ENCODE data around the gene TMEM53. TPM values are rescaled to one million over a fixed set of nuclear protein-coding genes. Genes with fewer than 3 reads are reported as not detected.

TMEM53 gene
- total RNA-seq, 1 donor from 2014 or later, result 1.5 TPM

DNA sequence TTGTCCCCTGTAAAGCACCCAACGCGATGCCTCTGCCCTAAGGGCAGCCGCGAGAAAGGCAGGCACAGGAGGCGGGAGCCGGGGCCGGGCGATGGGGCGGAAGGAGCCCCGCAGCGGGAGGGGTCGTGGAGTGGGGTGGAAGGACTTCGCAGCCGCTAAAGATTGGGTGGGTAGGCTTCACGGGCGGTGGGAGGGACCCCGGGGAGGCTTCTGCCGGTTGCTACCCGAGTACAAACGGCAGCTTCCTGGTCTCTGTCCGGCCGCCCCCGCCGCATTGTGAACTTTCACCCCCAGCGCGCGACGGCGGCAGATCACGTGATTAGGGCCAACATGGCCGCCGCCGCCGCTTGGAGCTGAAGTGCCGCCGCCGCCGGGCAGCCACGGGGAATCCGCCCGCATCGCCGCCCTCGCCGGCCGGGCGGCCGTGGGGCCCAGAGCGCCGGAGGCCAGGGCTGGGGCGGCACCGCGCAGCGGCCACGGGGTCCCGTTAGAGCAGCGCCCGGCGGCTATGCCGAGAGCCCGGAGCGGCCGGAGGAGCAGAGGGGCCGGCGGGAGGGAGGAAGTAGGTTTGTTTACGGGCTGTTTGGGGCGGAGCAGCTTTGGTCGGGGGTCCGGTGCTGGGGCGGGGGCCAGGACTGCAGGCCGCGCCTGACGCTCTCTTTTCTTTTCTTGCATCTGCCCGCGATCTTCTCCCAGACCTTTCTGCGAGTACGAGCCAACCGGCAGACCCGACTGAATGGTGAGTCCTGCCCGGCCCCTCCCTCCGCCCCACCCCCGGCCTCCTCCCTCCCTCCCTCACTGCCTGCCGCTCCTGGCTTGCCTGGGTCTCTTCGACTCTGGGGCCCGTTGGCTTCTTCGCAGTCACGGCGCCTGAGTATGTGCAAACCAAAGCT lies 42.4 kb downstream of the TMEM53 start:
- DNase-seq (ENCODE audit: low read depth, low spot score), result peak; percentile 53

DNA sequence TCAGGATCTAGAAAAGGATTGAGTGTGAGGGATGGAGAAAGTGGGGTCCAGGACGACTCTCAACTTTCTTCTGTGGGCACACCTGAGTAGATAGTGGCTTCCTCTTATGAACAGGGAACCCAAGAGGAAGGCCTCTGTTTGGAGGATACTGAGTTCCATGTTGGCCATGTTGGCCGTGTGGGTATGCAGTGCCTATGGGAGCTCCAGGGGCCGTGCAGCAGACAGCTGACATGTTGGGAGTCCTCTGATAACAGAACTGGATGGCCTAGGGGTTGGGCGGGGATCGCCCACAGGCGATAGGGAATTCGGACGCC lies 43.0 kb downstream of the TMEM53 start:
- no peak for DNase-seq (ENCODE audit: low read depth, low spot score)

DNA sequence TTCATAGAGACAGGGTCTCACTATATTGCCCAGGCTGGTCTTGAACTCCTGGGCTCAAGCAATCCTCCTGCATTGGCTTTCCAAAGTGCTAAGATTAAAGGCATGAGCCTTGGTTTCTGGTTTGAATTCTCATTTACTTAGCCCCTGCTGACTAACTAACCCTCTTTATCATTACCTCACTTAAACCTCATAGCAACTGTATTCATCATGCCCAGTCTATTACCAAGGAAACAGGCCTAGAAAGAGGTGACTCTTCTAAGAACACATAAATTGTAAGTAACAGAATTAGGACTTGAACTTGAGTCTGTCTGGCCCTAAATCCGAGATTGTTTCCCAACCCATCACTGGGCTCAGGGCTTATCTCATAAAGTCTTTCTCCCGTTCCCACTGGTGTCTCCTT lies 44.2 kb downstream of the TMEM53 start:
- no peak for DNase-seq (ENCODE audit: low read depth, low spot score)

DNA sequence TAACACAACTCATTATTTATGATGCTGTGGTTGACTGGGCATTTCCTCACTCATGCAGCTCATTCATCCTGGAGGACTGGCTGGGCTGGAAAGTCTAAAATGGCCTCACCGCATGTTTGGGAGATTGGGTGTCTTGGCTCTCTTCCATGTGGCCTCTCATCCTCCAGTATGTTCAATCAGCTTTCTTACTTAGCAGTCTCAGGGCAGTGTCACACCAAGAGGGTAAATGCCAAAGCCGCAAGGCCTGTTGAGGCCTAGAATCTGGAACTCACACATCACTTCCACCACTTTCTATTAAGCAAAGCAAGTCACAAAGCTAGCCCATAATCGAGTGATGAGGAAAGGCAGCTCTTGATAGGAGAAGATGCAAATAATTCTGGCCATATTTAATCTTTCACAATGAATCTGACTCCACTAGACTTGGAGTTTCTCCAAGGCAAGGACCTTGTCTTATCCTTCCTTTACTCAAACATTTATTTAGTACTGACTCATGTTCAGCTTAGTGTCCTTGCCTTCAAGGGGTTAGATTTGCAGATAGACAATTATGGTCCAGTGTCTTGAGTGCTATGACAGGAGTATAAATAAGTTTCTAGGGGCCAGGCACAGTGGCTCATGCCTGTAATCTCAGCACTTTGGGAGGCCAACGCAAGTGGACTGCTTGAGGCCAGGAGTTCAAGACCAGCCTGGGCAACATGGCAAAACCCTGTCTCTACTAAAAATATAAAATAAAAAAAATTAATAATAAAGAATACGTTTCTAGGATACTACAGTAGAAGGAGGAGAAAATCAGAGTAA lies 45.1 kb downstream of the TMEM53 start:
- no peak for DNase-seq (ENCODE audit: low read depth, low spot score)

DNA sequence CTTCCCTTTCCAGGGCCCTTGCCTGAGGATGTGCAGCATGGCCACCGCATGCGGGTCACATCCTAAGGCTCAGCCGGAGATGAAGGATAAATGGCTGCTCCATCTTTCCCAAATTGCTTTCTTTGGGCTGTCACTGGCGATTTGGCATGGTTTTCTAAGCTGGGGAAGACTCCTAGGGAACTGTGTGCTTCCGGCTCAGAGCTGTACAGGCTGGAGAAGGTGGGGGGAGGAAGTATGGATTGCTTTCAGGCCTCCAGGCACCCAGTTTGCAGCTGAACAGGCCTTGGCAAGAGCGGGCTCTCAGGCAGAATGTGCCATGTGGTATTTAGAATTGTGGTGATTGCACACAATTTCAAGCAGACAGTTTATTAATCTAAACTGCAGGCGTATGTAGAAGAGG lies 48.9 kb downstream of the TMEM53 start:
- no peak for DNase-seq (ENCODE audit: low read depth, low spot score)

DNA sequence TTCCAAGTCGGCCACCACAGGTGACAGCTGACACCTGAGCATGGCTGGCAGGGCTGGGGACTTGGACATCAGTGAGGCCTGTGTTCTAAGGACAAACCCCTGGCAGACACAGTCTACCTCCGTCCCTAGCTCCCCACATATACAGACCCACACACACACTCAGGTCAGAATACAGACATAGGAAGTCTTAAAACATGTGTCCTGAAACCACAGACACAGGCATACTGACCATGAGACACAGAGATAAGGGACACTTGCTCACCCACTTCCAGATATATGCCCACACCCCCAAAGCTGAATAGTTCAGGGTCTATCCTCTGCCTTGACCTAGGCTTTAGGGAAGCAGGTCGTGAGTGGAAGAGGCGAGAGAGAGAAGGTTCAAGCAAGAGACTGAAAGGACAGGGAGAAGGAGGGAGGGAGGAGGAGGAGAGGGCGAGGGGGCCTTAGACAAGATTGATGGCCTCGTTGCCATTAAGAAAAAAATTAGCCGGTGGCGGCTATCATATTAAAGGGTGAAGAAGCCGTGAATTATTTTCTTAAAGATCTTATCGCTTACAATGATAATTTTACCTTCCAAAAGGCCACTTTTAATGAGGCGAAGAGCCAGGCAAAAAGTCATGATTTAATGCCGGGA lies 49.9 kb downstream of the TMEM53 start:
- no peak for DNase-seq (ENCODE audit: low read depth, low spot score)

DNA sequence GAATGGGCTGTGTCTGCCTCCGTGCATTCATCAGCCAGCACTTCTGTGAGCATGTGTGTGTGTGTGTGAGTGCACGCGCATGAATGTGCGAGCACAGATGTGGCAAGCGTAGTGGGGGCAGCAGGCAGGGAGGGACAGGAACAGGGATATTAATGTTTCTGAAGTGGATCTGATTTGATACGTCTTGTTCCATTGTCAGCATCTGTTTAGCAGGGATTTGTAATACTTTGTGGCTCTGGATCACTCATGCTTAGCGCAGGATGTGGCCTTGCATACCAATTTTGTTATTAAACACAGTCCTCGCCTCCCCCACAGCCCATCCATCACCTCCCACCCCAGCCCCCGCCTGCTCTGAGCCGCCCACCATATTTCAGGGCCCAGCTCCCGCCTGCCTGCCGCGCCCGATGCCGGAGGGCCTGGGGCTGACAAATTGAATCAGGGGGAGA lies 52.4 kb downstream of the TMEM53 start:
- DNase-seq (ENCODE audit: low read depth, low spot score), result no peak

DNA sequence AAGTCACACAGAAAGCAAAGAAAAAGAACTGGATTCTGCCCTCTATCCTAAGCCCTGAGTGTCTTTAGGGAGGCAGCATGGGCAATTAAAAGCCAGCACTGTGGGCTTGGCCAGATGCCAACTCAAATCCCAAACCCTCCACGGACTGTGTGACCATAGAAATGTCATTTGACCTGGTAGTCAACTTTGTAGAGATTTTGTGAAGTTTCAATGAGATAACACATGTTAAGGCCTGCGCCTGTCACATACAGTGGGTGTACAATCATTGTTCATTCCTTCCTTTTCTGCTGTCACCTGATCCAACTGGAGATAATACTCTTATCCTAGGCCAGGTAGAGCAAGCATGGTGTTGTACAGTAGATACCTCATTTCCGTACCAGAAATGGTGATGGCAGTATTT lies 54.2 kb downstream of the TMEM53 start:
- DNase-seq (ENCODE audit: low read depth, low spot score), result no peak

DNA sequence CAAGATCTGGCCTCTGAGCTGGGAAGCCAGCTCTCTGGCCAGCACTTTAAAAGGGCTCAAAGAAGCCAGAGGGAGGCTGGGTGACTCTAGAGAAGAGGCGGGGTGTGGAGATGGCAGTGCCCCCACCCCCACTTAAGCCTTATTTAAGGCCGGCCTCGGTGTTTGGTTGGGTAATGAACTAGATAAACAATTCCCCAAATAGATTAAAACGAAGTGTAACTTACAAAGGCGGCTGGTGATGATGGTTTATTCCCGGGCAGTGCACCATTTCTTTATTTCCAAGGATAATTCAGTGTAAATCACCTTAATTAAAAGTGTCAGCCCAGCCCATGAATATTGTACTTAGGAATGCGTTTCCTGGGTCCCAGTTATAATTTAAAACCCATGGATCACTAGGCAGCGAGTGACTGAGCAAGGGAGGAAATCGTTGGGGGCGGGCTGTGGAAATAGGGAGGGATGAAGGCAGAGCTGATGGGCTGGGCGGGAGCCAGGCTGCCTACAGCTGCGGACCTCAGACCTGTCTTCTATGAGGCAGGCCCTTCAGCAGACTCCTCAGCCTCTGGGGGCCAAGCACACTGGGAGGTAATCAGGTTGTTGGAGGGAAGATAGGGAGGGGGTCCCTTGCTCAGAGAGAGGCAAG lies 54.9 kb downstream of the TMEM53 start:
- no peak for DNase-seq (ENCODE audit: low read depth, low spot score)

DNA sequence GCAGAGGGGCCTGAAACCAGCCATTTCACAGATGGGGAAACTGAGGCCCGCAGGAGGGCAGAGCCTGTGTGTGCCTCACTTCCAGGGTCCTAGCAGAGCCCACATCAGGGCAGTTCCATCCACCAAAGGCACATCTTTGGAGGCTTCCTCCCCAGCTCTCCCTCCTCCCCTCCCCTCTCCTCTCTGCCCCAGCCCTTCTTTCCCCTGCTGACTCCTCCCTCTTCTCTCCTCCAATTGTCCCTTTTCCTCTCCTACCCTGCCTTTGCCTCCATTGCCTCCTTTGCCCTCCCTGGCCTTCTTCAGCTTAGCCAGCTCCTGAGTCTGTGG lies 56.6 kb downstream of the TMEM53 start:
- DNase-seq (ENCODE audit: low read depth, low spot score), result no peak

DNA sequence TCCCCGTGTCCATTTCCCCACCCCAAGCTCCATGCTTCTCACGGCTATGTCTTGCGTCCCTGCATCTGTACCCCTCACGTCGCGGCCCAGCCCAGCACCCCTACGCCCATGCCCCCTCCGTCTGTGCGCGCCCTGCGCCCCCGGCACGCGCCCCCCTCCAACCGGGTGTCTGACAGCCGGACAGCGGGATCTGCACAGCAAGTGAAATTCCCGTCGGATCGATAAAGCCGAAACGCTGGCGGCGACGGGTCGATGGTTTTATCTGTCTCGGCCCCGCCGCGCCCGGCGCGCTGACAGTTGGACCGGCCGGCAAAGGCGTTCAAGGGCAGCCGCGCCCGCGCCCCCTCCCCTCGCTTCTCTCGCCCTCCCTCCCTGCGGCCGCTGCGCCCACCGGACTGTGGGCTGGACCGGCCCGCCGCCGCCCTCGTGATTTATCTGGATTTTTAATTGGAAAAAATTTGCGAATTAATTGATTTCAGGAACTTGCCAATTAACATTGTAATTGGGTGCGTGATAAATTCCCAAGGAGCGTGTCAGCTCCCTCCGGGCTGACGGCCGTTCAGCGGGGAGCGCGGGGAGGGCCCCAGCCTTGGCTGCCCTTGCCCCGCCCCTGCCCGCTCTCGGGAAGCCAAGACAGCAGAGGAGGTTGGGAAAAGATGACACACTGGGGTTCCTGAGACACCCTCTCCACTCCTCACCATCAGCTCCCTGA lies 57.1 kb downstream of the TMEM53 start:
- DNase-seq (ENCODE audit: low read depth, low spot score), result no peak

DNA sequence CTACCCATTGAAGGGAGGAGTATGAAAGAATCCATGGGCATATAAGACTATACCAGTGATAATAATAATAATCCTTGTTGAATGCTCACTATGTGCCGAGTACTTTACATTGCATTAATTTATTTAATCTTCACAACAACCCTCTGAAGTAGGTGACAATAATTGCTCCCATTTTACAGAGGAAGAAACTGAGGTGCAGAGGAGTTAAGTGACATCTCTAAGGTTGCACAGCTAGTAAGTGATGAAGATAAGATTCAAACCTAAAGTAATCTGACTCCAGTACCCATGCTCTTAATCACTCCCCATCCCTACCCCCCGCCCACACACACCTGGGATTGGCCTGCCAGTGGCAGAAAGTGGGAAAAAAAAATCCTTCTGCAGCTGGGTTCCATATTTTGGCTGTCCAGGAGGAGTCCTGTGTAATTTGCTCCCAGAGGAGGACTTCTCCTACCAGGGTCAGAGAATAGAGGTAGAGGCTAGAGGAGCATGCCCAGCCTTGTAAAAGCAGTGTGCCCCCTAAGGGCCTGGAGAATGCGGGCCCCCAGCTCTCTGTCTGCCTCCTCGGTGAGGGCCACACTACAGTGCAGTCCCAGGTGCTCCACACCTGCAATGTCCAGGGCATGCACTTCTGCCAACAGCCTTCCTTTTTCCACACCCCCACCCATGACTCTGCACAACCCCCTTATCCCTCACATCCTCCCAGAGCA lies 57.8 kb downstream of the TMEM53 start:
- no peak for DNase-seq (ENCODE audit: low read depth, low spot score)

DNA sequence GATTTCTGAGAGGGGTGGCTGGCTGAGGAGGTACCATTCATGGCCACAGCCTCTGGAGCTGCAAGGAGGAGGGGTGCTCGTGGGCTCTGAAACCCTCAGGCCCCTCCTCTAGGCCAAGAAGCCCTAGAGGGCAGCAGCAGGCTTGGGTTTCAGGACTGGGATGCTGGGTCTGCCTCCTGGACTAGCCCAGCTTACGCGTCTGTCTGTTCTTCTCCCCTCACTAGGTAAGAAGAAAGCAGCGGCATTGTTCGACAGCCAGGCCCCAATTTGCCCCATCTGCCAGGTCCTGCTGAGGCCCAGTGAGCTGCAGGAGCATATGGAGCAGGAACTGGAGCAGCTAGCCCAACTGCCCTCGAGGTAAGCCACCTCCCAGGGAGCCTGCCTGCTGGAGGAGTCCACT lies 60.3 kb downstream of the TMEM53 start:
- DNase-seq (ENCODE audit: low read depth, low spot score), result no peak

DNA sequence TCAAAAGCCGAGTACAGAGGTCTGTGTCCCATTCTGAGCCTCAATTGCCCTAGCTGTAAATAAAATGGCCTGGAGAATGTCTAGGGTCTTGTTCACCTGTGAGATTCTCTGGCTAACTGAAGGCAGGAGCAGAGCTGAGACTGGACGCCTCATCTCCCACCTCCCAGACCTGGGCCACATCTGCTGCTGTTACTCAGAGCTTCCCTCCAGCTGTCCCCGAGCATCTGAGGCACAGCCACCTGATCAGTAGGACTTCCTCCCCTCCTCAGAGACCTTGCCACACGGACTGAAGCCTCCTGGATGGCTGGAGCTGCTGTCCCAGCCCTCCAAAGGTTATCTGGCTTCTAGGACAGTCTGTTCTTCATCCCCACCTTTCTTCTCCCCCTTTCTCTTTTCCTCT lies 62.4 kb downstream of the TMEM53 start:
- DNase-seq (ENCODE audit: low read depth, low spot score), result no peak

DNA sequence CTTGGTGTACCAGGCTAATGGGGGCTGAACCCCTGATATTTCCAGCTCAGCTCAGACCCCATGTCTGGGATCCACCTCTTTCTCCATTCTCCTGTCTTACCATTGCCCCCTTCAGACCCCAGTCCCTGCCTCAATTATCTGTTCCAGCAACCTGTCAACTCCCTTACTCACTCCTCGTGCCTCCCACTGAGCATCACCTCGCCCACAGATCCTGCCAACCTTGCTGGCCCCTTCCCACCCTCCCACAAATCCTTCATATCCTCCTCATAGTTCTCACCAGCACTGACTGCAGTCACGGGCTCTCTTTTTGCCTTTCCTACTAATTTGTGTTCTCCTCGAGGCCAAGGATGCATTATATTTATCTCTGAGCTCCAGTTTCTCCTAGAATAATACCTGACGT lies 62.9 kb downstream of the TMEM53 start:
- DNase-seq (ENCODE audit: low read depth, low spot score), result no peak

DNA sequence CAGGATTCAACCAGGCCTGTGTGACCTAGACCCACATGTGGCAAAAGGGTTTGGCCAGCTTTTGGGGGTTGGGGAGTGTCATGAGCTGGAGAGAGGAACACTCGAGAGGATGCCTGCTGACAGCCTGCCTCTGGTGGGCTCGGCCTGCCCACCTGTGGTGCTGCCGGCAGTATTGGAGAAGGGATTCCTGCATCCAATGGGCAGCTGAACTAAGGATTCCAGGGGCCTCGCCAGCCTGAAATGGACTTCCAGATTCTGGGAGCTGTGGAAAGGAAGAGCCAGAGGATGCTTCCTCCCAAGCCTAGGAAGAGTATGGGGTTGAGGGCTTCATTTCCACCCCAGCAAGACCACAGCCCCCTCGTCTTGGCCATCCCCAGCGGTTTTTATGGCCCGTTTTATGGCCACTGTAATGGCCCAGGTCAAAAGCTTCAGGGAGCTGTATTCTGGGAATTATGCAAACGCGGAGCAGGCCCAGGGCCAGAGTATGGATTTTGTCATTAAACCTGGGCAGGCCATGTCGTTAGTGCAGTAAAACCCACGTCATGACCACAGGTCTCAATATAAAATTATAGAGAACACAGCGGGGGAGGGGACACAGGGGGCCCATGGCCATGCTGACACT lies 63.6 kb downstream of the TMEM53 start:
- no peak for DNase-seq (ENCODE audit: low read depth, low spot score)

DNA sequence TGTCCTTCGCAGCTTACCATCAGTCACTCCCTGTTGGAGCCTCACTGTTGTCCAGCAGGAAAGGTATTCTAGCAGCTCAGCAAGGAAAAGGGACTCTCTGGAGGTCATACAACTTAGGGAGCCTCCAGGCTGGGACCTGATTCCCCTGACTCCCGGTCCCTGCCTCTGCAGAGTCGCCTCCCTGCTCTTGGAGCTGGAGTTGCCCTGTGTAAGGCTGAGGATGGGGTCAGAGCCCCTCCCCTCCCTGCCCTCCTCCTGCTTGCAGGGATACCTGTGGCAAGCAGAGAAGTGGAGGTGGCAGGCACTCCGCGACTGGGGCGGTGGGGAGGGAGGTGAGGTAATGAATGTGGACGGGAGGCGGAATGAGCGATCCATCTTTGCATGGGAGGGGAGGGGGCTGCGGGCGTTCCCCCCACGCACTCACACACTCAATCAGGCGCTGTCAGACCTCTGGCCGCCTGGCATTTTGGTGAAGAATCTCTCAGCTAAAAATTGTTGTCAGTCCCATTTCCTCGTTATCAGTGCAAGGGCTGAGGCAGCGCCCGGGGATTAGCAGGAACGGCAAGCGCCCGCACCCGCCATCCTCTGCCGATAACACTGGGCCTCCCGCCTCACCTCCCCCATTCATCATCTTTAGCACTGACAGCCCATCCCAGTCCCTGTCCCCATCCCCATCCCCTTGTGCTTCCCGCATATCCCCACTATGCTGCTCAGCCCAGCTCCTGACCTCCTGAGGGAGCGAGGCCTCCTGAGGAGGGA lies 64.3 kb downstream of the TMEM53 start:
- DNase-seq (ENCODE audit: low read depth, low spot score), result no peak

DNA sequence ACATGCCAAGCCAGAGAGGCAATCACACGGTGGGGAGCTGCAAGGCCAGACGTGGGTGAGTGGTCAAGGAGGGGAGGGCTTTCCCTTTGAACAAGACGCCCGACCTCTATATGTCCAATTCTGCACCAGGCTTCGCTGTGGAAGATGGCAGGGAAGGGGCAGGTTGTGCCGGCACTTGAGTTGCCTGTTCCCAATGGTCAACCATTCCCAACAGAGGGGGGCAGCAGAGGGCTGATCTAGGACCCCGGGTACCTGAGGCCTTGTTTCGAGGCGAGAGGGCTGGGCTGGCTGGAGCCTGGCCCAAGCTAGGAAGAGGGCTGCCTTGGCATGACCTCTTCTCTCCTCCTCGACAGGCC lies 64.9 kb downstream of the TMEM53 start:
- DNase-seq (ENCODE audit: low read depth, low spot score), result no peak

DNA sequence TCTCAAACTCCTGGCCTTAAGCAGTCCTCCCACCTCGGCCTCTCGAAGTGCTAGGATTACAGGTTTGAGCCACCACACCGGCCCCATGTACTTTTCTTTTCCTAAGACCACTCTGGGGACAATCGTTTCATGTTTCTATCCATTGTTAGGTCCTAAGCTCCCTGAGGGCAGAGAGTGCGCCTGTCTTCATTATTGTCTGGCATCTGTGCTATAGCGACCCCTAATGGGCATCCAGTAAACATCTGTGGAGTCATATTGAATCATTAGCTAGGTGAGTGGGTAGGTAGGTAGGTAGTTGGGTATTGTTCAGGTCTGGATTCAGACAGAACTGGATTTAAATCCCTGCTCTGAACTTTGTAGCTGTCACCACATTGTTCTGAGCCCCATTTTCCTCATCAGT lies 66.1 kb downstream of the TMEM53 start:
- no peak for DNase-seq (ENCODE audit: low read depth, low spot score)

Measured in pulmonary artery endothelial cell (primary cell).